Prostate gland (tissue), 2 donors: Measurements from ENCODE around the gene LMBRD2. TPM values are rescaled to one million over a fixed set of nuclear protein-coding genes. Genes with fewer than 3 reads are reported as not detected.

Experiments used
- DNase-seq: peaks from one replicate; pipeline ENCODE4 v3.0.0-alpha.2; 2019; ENCODE audit warnings: low spot score
- H3K27ac ChIP-seq, 2 donors: fragments of 200-600 bp; sonication (generic); 2 replicates each; pipeline ENCODE4 v1.5.1; 2017 to 2019
- H3K27me3 ChIP-seq: fragments of 200-600 bp; sonication (generic); replicated peaks from 2 replicates; pipeline ENCODE4 v1.5.1; 2019; ENCODE audit not compliant: insufficient read depth
- H3K36me3 ChIP-seq, 2 donors: fragments of 200-600 bp; sonication (generic); 1 replicate in 1 of 2; 2 replicates in 1 of 2; pipeline versions ENCODE4 v1.5.1 to v1.8.1; 2017 to 2019
- H3K4me1 ChIP-seq: fragments of 200-600 bp; sonication (generic); replicated peaks from 2 replicates; pipeline ENCODE4 v1.5.1; 2019
- H3K4me3 ChIP-seq, 2 donors: fragments of 200-600 bp; sonication (generic); 2 replicates each; pipeline ENCODE4 v1.5.1; 2017 to 2019
- H3K9me3 ChIP-seq: fragments of 200-600 bp; sonication (generic); 2 replicates; pipeline ENCODE4 v1.5.1; 2017
- CTCF ChIP-seq, 4 experiments: fragments of 200-600 bp in 2 of 4; fragments of 450-650 bp in 2 of 4; sonication (generic) in 2 of 4; IDR thresholded peaks; 1 replicate in 3 of 4; 2 replicates in 1 of 4; pipeline ENCODE4 v1.5.1; 2016 to 2019; ENCODE audit warnings: antibody characterized with exemption in 4 of 4, mild to moderate bottlenecking in 2 of 4, moderate library complexity in 2 of 4
- POLR2A ChIP-seq: fragments of 450-650 bp; IDR thresholded peaks from one replicate; pipeline ENCODE4 v1.6.1; 2016; ENCODE audit warnings: antibody characterized with exemption, mild to moderate bottlenecking
- POLR2AphosphoS5 ChIP-seq: sonication (generic); formaldehyde crosslinking; IDR thresholded peaks from one replicate; pipeline ENCODE4 v1.6.1; 2017; ENCODE audit warnings: antibody characterized with exemption
- WGBS: methylation state at CpG from one replicate; pipeline ENCODE4 v1.1.5; 2018; 5-methylcytosine and 5-hydroxymethylcytosine counted together
- intact Hi-C: fragments of 100-400 bp; cut with DNase I; formaldehyde crosslinking; loops from one replicate; pipeline ENCODE4 v1.14.2; 2022
- total RNA-seq, 2 donors: library from RNA; depleted of rRNA; stranded (reverse); fragments of >200 nt; gene quantifications; one replicate each; pipeline ENCODE4 v1.1.0, GENCODE V29; 2016

The LMBRD2 gene
- total RNA-seq, 2 donors from 2014 or later: 7.4 to 15.7 TPM

GRCh38 chr5:36174119-36174518 is 22.4 kb upstream of the LMBRD2 start:
- no peaks in the 10 kb centered on the region for H3K27me3 ChIP-seq
- DNase-seq: no peak
- H3K4me3 ChIP-seq: no peak overlapping the region
- 58% methylated on average over 3 of the region's 3 CpGs for WGBS
- TF ChIP-seq POLR2A: no peak
- TF ChIP-seq CTCF (IDR thresholded peaks at IDR 0.05): no peak
- no peak for TF ChIP-seq POLR2AphosphoS5
- intact Hi-C loops: no loop called here
- H3K9me3 ChIP-seq: no peaks in the 10 kb centered on the region
- peaks cover 0 to 5% of the 10 kb centered on the region in 2 donors for H3K36me3 ChIP-seq
- no peaks in the 10 kb centered on the region for H3K4me1 ChIP-seq
- no peak overlapping the region for H3K27ac ChIP-seq

GRCh38 chr5:36173426-36173825 is 21.7 kb upstream of the LMBRD2 start:
- TF ChIP-seq POLR2A (no peak), POLR2AphosphoS5 (no peak), CTCF (IDR thresholded peaks at IDR 0.05) (no peak)
- 10% methylated on average over 2 of the region's 2 CpGs for WGBS
- intact Hi-C loops: no loop called here
- DNase-seq: no peak
- Histone ChIP-seq H3K27ac (no peak overlapping the region), H3K27me3 (no peaks in the 10 kb centered on the region), H3K9me3 (no peaks in the 10 kb centered on the region), H3K4me3 (no peak overlapping the region), H3K4me1 (no peaks in the 10 kb centered on the region), H3K36me3 (peaks cover 0 to 5% of the 10 kb centered on the region in 2 donors)

GRCh38 chr5:36172599-36172998 is 20.9 kb upstream of the LMBRD2 start:
- Histone ChIP-seq H3K27me3 (no peaks in the 10 kb centered on the region), H3K36me3 (peaks cover 0 to 5% of the 10 kb centered on the region in 2 donors), H3K4me3 (no peak overlapping the region), H3K4me1 (no peaks in the 10 kb centered on the region), H3K27ac (no peak overlapping the region), H3K9me3 (no peaks in the 10 kb centered on the region)
- intact Hi-C loops: no loop called here
- WGBS: 52% methylated on average over 1 of the region's 1 CpG
- DNase-seq: no peak
- TF ChIP-seq CTCF (IDR thresholded peaks at IDR 0.05): no peak
- TF ChIP-seq POLR2A: no peak
- no peak for TF ChIP-seq POLR2AphosphoS5

GRCh38 chr5:36170832-36171424 is 19.2 kb upstream of the LMBRD2 start:
- no peak overlapping the region for H3K4me3 ChIP-seq
- intact Hi-C loops: no loop called here
- peaks cover 0 to 5% of the 10 kb centered on the region in 2 donors for H3K36me3 ChIP-seq
- no peaks in the 10 kb centered on the region for H3K4me1 ChIP-seq
- TF ChIP-seq POLR2A: no peak
- TF ChIP-seq CTCF (IDR thresholded peaks at IDR 0.05): no peak
- 81% methylated on average over 5 of the region's 5 CpGs for WGBS
- no peaks in the 10 kb centered on the region for H3K27me3 ChIP-seq
- H3K9me3 ChIP-seq: no peaks in the 10 kb centered on the region
- DNase-seq: no peak
- H3K27ac ChIP-seq: no peak overlapping the region

- WGBS: 90% methylated on average over 4 of the region's 4 CpGs
- no peak overlapping the region for H3K4me3 ChIP-seq
- no peak for TF ChIP-seq POLR2AphosphoS5
- TF ChIP-seq POLR2A: no peak
- TF ChIP-seq CTCF (IDR thresholded peaks at IDR 0.05): no peak
- H3K9me3 ChIP-seq: no peaks in the 10 kb centered on the region
- no peaks in the 10 kb centered on the region for H3K27me3 ChIP-seq
- H3K4me1 ChIP-seq: no peaks in the 10 kb centered on the region
- no peak for DNase-seq
- no peak overlapping the region for H3K27ac ChIP-seq
- intact Hi-C loops: no loop called here
- peaks cover 0 to 5% of the 10 kb centered on the region in 2 donors for H3K36me3 ChIP-seq
These were observed 17.1 kb upstream of the LMBRD2 start for GRCh38 chr5:36168737-36169136.
